ENCODE results near the gene CDC123.

- TF ChIP-seq CTCF (conservative IDR thresholded peaks at IDR 0.05; ENCODE audit: low read depth in 2 of 2) (no peak), ETS1 (IDR thresholded peaks at IDR 0.05) (no peak), EZH2 (IDR thresholded peaks at IDR 0.05; ENCODE audit: low read depth, unreplicated experiment) (no peak), ZNF331 (CRISPR knock-in tag; IDR thresholded peaks at IDR 0.05; ENCODE audit: low read depth) (no peak), POLR2AphosphoS5 (IDR thresholded peaks at IDR 0.05; ENCODE audit: low read depth) (no peak; the same call in 1 of the 2 replicates)
Observed at GRCh38 chr10:12164085-12164484, 31.9 kb upstream of the CDC123 start.

Data from GM23338 (cell line).